ENCODE results near the gene PTPRD. TPM values are rescaled to one million over a fixed set of nuclear protein-coding genes. Genes with fewer than 3 reads are reported as not detected.

The PTPRD gene
- total RNA-seq, 1 donor from 2014 or later, result 6.9 TPM

DNA sequence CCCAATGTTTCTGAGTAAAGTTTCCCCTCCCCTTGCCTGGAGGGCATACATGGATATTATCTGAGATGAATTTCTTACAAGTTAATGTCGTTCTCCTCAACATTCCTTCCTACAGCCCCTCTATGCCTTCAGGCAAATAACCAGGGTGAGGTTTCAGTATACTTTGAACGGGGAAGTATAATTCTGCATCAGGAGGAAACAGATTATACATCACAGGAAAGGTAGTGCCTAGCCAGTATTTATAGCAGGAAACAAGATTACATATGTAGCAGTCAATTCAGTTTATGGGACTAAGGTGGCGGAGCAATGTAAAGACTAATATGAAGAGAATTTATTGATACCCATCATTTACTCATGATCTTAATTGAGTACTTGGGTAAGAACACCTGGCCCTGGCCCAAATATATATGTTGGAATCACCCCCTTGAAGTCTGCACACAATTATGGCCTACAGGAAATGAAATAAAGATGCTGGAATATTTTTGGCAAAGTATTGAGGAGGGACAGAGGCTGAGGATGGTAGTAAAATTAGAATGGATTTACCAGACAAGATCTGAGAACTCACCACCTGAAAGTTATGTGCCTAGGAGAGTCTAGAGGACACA lies 661.1 kb downstream of the PTPRD start:
- intact Hi-C loops (cut with DNase I), result no loop called here
- Histone ChIP-seq H3K9me3 (no peaks in the 10 kb centered on the region), H3K4me1 (no peaks in the 10 kb centered on the region), H3K4me3 (no peak overlapping the region), H3K27me3 (no peaks in the 10 kb centered on the region), H3K36me3 (no peaks in the 10 kb centered on the region), H3K27ac (no peak overlapping the region)
- DNase-seq (ENCODE audit: low spot score in 2 of 2), result no peak
- TF ChIP-seq, protein P1, sequence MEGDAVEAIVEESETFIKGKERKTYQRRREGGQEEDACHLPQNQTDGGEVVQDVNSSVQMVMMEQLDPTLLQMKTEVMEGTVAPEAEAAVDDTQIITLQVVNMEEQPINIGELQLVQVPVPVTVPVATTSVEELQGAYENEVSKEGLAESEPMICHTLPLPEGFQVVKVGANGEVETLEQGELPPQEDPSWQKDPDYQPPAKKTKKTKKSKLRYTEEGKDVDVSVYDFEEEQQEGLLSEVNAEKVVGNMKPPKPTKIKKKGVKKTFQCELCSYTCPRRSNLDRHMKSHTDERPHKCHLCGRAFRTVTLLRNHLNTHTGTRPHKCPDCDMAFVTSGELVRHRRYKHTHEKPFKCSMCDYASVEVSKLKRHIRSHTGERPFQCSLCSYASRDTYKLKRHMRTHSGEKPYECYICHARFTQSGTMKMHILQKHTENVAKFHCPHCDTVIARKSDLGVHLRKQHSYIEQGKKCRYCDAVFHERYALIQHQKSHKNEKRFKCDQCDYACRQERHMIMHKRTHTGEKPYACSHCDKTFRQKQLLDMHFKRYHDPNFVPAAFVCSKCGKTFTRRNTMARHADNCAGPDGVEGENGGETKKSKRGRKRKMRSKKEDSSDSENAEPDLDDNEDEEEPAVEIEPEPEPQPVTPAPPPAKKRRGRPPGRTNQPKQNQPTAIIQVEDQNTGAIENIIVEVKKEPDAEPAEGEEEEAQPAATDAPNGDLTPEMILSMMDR (IDR thresholded peaks at IDR 0.05), result no peak

DNA sequence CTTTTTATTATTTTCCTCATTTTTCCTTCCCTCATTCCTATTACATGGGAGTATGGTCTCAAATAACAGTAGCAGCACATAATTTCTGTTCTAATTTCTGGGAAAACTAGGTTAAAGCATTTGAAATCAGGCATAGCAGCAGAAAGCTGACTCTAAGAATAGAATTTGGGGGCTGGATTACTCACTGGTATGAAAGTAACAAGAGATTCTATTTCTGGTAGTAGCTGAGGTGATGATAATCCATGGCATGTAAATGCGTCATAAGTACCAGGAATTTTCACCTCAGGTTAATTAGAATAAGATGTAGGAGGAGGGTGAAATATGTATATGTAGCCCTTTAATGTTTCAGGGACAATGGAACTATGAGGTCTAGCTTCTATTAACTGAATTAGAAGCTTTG lies 662.0 kb downstream of the PTPRD start:
- Histone ChIP-seq H3K9me3 (no peaks in the 10 kb centered on the region), H3K4me1 (no peaks in the 10 kb centered on the region), H3K36me3 (no peaks in the 10 kb centered on the region), H3K27me3 (no peaks in the 10 kb centered on the region), H3K4me3 (no peak overlapping the region), H3K27ac (no peak overlapping the region)
- intact Hi-C loops (cut with DNase I), result no loop called here
- DNase-seq (ENCODE audit: low spot score in 2 of 2), result no peak
- TF ChIP-seq, protein P1 (IDR thresholded peaks at IDR 0.05), result no peak

DNA sequence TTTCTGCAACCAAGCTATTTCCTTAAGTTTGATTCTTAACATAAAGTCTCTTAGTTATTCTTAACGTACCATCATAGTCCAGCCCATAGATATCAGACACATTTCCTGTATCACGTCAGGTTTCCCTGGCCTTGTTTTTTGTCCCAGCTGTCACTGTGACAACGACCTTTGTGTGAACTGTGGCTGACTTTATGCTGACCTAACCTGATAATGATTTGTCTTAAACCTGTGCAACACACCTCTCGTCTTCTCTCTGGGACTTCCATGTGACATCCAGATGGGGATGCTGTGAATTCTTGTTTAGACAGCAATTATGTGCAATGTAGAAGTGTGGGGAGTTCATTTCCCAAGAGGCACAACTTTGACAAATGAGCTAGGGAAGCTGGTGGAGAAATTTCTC lies 662.8 kb downstream of the PTPRD start:
- DNase-seq (ENCODE audit: low spot score in 2 of 2), result no peak
- Histone ChIP-seq H3K4me3 (no peak overlapping the region), H3K36me3 (no peaks in the 10 kb centered on the region), H3K9me3 (no peaks in the 10 kb centered on the region), H3K4me1 (no peaks in the 10 kb centered on the region), H3K27ac (no peak overlapping the region), H3K27me3 (no peaks in the 10 kb centered on the region)
- intact Hi-C loops (cut with DNase I), result loop anchor here (10.0 kb wide), 1 partner anchor 155 kb away; no protein-coding TSS in a partner anchor
- TF ChIP-seq, protein P1 (IDR thresholded peaks at IDR 0.05), result no peak

DNA sequence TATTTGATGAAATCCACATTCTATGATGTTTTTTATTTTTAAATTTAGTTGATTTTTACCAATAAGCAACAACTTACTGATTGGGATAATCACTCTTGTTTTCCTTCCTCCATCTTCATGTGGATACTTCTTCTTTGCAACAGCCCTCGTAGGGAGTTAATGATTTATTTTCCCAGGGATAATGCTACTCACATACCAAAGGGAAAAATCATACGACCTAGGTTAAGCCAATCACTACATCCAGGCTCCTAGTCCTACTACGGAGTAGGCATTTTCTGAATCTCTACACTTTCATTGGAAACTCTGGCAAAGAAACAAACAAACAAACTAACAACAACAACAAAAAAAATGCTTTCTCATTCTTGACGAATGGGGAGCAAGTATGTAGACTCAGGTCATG lies 663.4 kb downstream of the PTPRD start:
- Histone ChIP-seq H3K9me3 (no peaks in the 10 kb centered on the region), H3K4me3 (no peak overlapping the region), H3K4me1 (no peaks in the 10 kb centered on the region), H3K27me3 (no peaks in the 10 kb centered on the region), H3K27ac (no peak overlapping the region), H3K36me3 (no peaks in the 10 kb centered on the region)
- TF ChIP-seq, protein P1 (IDR thresholded peaks at IDR 0.05), result no peak
- intact Hi-C loops (cut with DNase I), result loop anchor here (10.0 kb wide), 1 partner anchor 155 kb away; no protein-coding TSS in a partner anchor
- no peak for DNase-seq (ENCODE audit: low spot score in 2 of 2)

DNA sequence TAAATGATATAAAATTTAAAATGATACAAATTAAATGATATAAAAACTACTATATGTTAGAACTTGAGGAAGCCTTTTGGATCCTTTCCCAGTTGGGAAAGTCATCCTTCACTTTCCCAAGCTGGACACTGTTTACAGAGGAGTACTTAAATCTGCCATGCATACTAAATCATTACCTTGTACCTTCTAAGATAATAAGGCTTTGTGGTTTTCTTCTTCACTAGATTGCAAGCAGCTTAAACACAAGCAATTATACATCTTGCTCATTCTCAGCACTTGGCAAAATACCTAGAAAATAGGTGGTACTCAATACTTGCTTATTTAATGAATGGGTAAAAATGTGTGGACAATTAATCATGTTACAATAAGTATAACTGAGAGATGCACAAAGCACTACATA lies 666.8 kb downstream of the PTPRD start:
- no peak for DNase-seq (ENCODE audit: low spot score in 2 of 2)
- H3K4me1 ChIP-seq, result no peaks in the 10 kb centered on the region
- H3K27ac ChIP-seq, result no peak overlapping the region
- intact Hi-C loops (cut with DNase I), result loop anchor here (2.0 to 10.0 kb wide), 2 partner anchors 151 to 339 kb away; no protein-coding TSS in a partner anchor
- H3K27me3 ChIP-seq, result no peaks in the 10 kb centered on the region
- TF ChIP-seq, protein P1 (IDR thresholded peaks at IDR 0.05), result no peak
- no peaks in the 10 kb centered on the region for H3K36me3 ChIP-seq
- no peak overlapping the region for H3K4me3 ChIP-seq
- no peaks in the 10 kb centered on the region for H3K9me3 ChIP-seq
